Tibial artery (tissue), 4 donors: ENCODE measurements around the gene ECE2.

ENCODE experiments used
- DNase-seq, 2 donors: peaks; one replicate each; pipeline ENCODE4 v3.0.0-alpha.2; 2019
- H3K27ac ChIP-seq, 2 donors: fragments of 200-600 bp; sonication (generic) in 1 of 2; 1 replicate in 1 of 2; 2 replicates in 1 of 2; pipeline ENCODE4 v1.5.1; 2018 to 2019; ENCODE audit warnings: mild to moderate bottlenecking in 1 of 2
- H3K27me3 ChIP-seq, 2 donors: fragments of 200-600 bp; sonication (generic) in 1 of 2; one replicate each; pipeline versions ENCODE4 v1.5.1 to v1.6.0; 2016 to 2019
- H3K36me3 ChIP-seq, 3 donors: fragments of 200-600 bp; sonication (generic) in 2 of 3; one replicate each; pipeline ENCODE4 v1.5.1; 2016 to 2019; ENCODE audit warnings: mild to moderate bottlenecking in 2 of 3
- H3K4me1 ChIP-seq, 4 donors: fragments of 200-600 bp; sonication (generic) in 2 of 4; 1 replicate in 3 of 4; 2 replicates in 1 of 4; pipeline ENCODE4 v1.5.1; 2016 to 2019
- H3K4me3 ChIP-seq, 2 donors: fragments of 200-600 bp; sonication (generic) in 1 of 2; 1 replicate in 1 of 2; 2 replicates in 1 of 2; pipeline ENCODE4 v1.5.1; 2018 to 2019; ENCODE audit warnings: mild to moderate bottlenecking in 2 of 2
- H3K9me3 ChIP-seq, 3 donors: fragments of 200-600 bp; sonication (generic) in 1 of 3; one replicate each; pipeline ENCODE4 v1.5.1; 2016 to 2019
- CTCF ChIP-seq, 2 experiments: fragments of 200-600 bp in 1 of 2; fragments of 450-650 bp in 1 of 2; IDR thresholded peaks; one replicate each; pipeline ENCODE4 v1.5.1; 2017 to 2019; ENCODE audit warnings: antibody characterized with exemption in 2 of 2, mild to moderate bottlenecking in 1 of 2, moderate library complexity in 1 of 2
- intact Hi-C: fragments of 100-400 bp; cut with DNase I; formaldehyde crosslinking; loops from one replicate; pipeline ENCODE4 v1.15.0; 2023; ENCODE audit warnings: low total_unique reads

ECE2 gene

GRCh38 chr3:184238246-184238818 lies 37.5 kb upstream of the ECE2 start:
- no peak for TF ChIP-seq CTCF (IDR thresholded peaks at IDR 0.05)
- Histone ChIP-seq H3K36me3 (peaks cover 10 to 20% (median 11%) of the 10 kb centered on the region in 3 donors), H3K4me1 (peaks cover 0 to 8% (median 4%) of the 10 kb centered on the region in 4 donors), H3K4me3 (no peak overlapping the region), H3K9me3 (no peaks in the 10 kb centered on the region), H3K27ac (no peak overlapping the region), H3K27me3 (peaks cover 0 to 40% of the 10 kb centered on the region in 2 donors)
- DNase-seq, result no peak
- intact Hi-C loops, result no loop called here

DNA sequence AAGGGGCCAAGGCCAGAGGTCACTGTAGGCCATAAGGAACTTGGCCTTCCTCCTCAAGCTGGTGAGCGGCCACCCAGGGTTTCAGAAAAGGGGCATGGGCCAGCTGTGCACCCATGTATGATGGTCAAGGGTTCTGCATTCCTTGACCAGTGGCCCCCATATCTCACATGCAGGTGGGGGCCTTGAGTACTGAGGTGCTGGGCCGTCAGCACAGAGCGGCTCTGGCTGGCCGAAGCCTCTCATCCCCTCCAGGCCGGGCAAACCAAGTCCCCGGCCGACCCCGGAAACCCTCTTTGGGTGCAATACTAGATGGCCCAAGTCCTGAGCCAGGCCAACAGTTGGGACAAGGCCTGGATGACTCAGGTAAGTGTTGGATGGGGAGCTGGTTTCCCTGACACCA lies 36.6 kb upstream of the ECE2 start:
- Histone ChIP-seq H3K4me1 (peaks cover 0 to 8% (median 4%) of the 10 kb centered on the region in 4 donors), H3K9me3 (no peaks in the 10 kb centered on the region), H3K36me3 (peaks cover 19 to 29% (median 19%) of the 10 kb centered on the region in 3 donors), H3K4me3 (no peak overlapping the region), H3K27me3 (peaks cover 0 to 32% of the 10 kb centered on the region in 2 donors), H3K27ac (no peak overlapping the region)
- no peak for TF ChIP-seq CTCF (IDR thresholded peaks at IDR 0.05)
- intact Hi-C loops, result no loop called here
- peak in 1 of 2 donors; percentile 60 for DNase-seq

DNA sequence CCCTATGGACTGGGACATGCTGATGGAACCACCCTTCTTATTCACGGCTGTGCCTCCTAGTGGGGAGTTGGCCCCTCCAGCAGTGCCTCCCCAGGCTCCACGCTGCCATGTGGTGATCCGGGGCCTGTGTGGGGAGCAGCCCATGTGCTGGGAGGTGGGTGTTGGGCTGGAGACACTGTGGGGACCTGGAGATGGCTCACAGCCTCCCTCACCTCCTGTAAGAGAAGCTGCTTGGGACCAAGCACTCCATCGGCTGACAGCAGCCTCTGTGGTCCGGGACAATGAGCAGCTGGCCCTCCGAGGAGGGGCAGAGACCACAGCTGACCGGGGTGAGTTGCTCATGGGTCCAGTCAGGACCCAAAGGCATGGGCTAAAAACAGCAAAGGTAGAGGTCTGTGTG lies 36.1 kb upstream of the ECE2 start:
- peaks cover 0 to 8% (median 4%) of the 10 kb centered on the region in 4 donors for H3K4me1 ChIP-seq
- TF ChIP-seq CTCF (IDR thresholded peaks at IDR 0.05), result no peak
- no peak overlapping the region for H3K4me3 ChIP-seq
- H3K9me3 ChIP-seq, result no peaks in the 10 kb centered on the region
- H3K27me3 ChIP-seq, result peaks cover 0 to 29% of the 10 kb centered on the region in 2 donors
- intact Hi-C loops, result loop anchor here (10.0 kb wide), 1 partner anchor 225 kb away; the partner anchor contains the start of gene ABCC5
- peaks cover 23 to 34% (median 24%) of the 10 kb centered on the region in 3 donors for H3K36me3 ChIP-seq
- H3K27ac ChIP-seq, result no peak overlapping the region
- peak in 1 of 2 donors; percentile 53 for DNase-seq

DNA sequence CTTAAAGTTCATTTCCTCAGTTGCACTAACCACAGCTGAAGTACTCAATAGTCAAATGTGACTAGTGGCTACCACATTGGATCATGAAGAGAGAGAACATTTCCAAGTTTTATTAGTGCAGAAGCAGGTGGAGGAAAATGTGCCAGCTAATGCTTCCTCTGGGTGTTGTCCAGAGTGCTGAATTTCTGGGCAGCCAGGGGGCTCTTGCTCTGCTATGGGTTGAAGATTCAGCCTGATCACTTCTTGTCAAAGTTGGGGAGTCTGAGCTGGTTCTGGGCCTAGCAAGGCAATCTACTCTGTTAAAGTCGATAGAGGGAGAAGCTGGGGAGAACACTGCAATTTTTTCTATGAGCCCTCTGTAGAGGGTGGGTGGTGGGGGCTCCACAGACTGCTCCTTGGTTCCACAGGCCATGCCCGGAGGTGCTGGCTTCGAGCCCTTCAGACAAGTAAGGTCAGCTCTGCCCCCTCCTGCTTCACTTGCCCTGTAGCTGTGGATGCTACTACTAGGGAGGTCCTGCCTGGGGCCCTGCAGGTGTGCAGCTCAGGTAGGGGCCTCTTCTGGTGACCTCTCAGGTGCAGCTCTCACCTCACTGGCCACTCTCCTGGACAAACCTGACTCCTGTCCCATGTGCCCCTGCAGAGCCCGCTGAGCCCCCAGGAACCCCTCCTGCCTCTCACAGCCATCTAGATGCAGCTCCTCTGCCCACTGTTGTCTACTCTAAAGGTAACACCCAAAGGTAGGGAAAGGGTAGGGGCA lies 35.3 kb upstream of the ECE2 start:
- peaks cover 0 to 29% of the 10 kb centered on the region in 2 donors for H3K27me3 ChIP-seq
- H3K36me3 ChIP-seq, result peaks cover 32 to 43% (median 32%) of the 10 kb centered on the region in 3 donors
- H3K27ac ChIP-seq, result no peak overlapping the region
- H3K4me1 ChIP-seq, result peaks cover 0 to 8% (median 4%) of the 10 kb centered on the region in 4 donors
- H3K4me3 ChIP-seq, result no peak overlapping the region
- H3K9me3 ChIP-seq, result no peaks in the 10 kb centered on the region
- intact Hi-C loops, result loop anchor here (10.0 kb wide), 1 partner anchor 226 kb away; the partner anchor contains the start of gene ABCC5
- DNase-seq, result no peak
- TF ChIP-seq CTCF (IDR thresholded peaks at IDR 0.05), result no peak

DNA sequence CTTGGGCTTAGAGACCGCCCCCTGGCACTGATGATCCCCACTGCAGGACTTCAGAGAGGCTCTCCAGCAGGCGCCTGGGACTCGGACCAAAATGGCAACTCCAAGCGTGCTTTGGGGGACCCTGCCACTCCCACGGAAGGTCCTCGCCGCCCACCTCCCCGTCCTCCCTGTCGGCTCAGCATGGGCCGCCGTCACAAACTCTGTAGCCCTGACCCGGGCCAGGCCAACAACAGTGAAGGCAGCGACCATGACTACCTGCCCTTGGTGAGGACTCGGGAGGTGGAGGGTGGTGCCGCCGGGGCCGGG lies 34.7 kb upstream of the ECE2 start:
- H3K4me3 ChIP-seq, result no peak overlapping the region
- H3K4me1 ChIP-seq, result peaks cover 0 to 8% (median 4%) of the 10 kb centered on the region in 4 donors
- intact Hi-C loops, result loop anchor here (10.0 kb wide), 1 partner anchor 226 kb away; the partner anchor contains the start of gene ABCC5
- H3K36me3 ChIP-seq, result peaks cover 32 to 46% (median 34%) of the 10 kb centered on the region in 3 donors
- no peaks in the 10 kb centered on the region for H3K9me3 ChIP-seq
- peaks cover 0 to 24% of the 10 kb centered on the region in 2 donors for H3K27me3 ChIP-seq
- no peak overlapping the region for H3K27ac ChIP-seq
- TF ChIP-seq CTCF (IDR thresholded peaks at IDR 0.05), result no peak
- no peak for DNase-seq
